Measurements from ENCODE around the gene SLCO4A1. TPM values are rescaled to one million over a fixed set of nuclear protein-coding genes. Genes with fewer than 3 reads are reported as not detected.

SLCO4A1 gene
- total and polyA plus RNA-seq, 2 experiments from 2014 or later = 25.8 to 99.0 TPM

- no peaks in the 10 kb centered on the region for H3K4me1 ChIP-seq (ENCODE audit: insufficient read depth)
- no peak for TF ChIP-seq EZH2 (IDR thresholded peaks at IDR 0.05; ENCODE audit: borderline replicate concordance)
- TF ChIP-seq CTCF (IDR thresholded peaks at IDR 0.05; ENCODE audit: poor library complexity) = no peak
- no peak for TF ChIP-seq EZH2phosphoT487 (IDR thresholded peaks at IDR 0.05; ENCODE audit: low read depth, severe bottlenecking, unreplicated experiment)
- H3K9me3 ChIP-seq (ENCODE audit: low read depth) = no peaks in the 10 kb centered on the region
- no peaks in the 10 kb centered on the region for H3K79me2 ChIP-seq
- H3K9me2 ChIP-seq (replicated peaks; ENCODE audit: insufficient read depth) = no peaks in the 10 kb centered on the region
- no peaks in the 10 kb centered on the region for H3K36me3 ChIP-seq (replicated peaks; ENCODE audit: insufficient read depth, low read depth)
- no peak overlapping the region for H3K4me3 ChIP-seq
- H3K27me3 ChIP-seq = peaks cover 36% of the 10 kb centered on the region
- no peak overlapping the region for H3K4me2 ChIP-seq
- DNase-seq (ENCODE audit: low spot score) = no peak
- no peak overlapping the region for H2AFZ ChIP-seq
- no peaks in the 10 kb centered on the region for H4K20me1 ChIP-seq (ENCODE audit: insufficient read depth, poor library complexity, severe bottlenecking)
- whole genome bisulfite sequencing (ENCODE audit: low lambda C conversion rate, missing lambda C conversion rate) = 93% methylated on average over 16 of the region's 16 CpGs
- H3K27ac ChIP-seq = no peak overlapping the region
Measured at GRCh38 chr20:62705627-62706026, 63.3 kb downstream of the SLCO4A1 start.

GRCh38 chr20:62706344-62706743 lies 64.0 kb downstream of the SLCO4A1 start:
- 88% methylated on average over 12 of the region's 12 CpGs for whole genome bisulfite sequencing (ENCODE audit: low lambda C conversion rate, missing lambda C conversion rate)
- H2AFZ ChIP-seq = no peak overlapping the region
- no peaks in the 10 kb centered on the region for H4K20me1 ChIP-seq (ENCODE audit: insufficient read depth, poor library complexity, severe bottlenecking)
- no peaks in the 10 kb centered on the region for H3K4me1 ChIP-seq (ENCODE audit: insufficient read depth)
- no peaks in the 10 kb centered on the region for H3K36me3 ChIP-seq (replicated peaks; ENCODE audit: insufficient read depth, low read depth)
- no peak for DNase-seq (ENCODE audit: low spot score)
- H3K4me2 ChIP-seq = no peak overlapping the region
- peaks cover 43% of the 10 kb centered on the region for H3K27me3 ChIP-seq
- H3K9me2 ChIP-seq (replicated peaks; ENCODE audit: insufficient read depth) = no peaks in the 10 kb centered on the region
- no peaks in the 10 kb centered on the region for H3K79me2 ChIP-seq
- no peak for TF ChIP-seq EZH2phosphoT487 (IDR thresholded peaks at IDR 0.05; ENCODE audit: low read depth, severe bottlenecking, unreplicated experiment)
- TF ChIP-seq EZH2 (IDR thresholded peaks at IDR 0.05; ENCODE audit: borderline replicate concordance) = no peak
- TF ChIP-seq CTCF (IDR thresholded peaks at IDR 0.05; ENCODE audit: poor library complexity) = no peak
- no peak overlapping the region for H3K27ac ChIP-seq
- no peak overlapping the region for H3K4me3 ChIP-seq
- no peaks in the 10 kb centered on the region for H3K9me3 ChIP-seq (ENCODE audit: low read depth)

GRCh38 chr20:62706857-62707256 lies 64.6 kb downstream of the SLCO4A1 start:
- Histone ChIP-seq H4K20me1 (ENCODE audit: insufficient read depth, poor library complexity, severe bottlenecking) (no peaks in the 10 kb centered on the region), H3K9me3 (ENCODE audit: low read depth) (no peaks in the 10 kb centered on the region), H2AFZ (no peak overlapping the region), H3K4me3 (no peak overlapping the region), H3K9me2 (replicated peaks; ENCODE audit: insufficient read depth) (no peaks in the 10 kb centered on the region), H3K27me3 (peaks cover 43% of the 10 kb centered on the region), H3K4me2 (no peak overlapping the region), H3K79me2 (no peaks in the 10 kb centered on the region), H3K27ac (no peak overlapping the region), H3K4me1 (ENCODE audit: insufficient read depth) (no peaks in the 10 kb centered on the region), H3K36me3 (replicated peaks; ENCODE audit: insufficient read depth, low read depth) (no peaks in the 10 kb centered on the region)
- no peak for DNase-seq (ENCODE audit: low spot score)
- WGBS (ENCODE audit: low lambda C conversion rate, missing lambda C conversion rate) = 87% methylated on average over 12 of the region's 12 CpGs
- TF ChIP-seq EZH2 (IDR thresholded peaks at IDR 0.05; ENCODE audit: borderline replicate concordance) (no peak), CTCF (IDR thresholded peaks at IDR 0.05; ENCODE audit: poor library complexity) (no peak), EZH2phosphoT487 (IDR thresholded peaks at IDR 0.05; ENCODE audit: low read depth, severe bottlenecking, unreplicated experiment) (no peak)
